Effector memory CD8-positive, alpha-beta T cell (primary cell): ENCODE measurements around the gene SMAP1.

Experiments
- ATAC-seq: fragments of 150-1000 bp; cut with Tn5 transposase; replicated peaks from 2 replicates; pipeline ENCODE4 v1.10.0; 2021; ENCODE audit warnings: mild to moderate bottlenecking, moderate library complexity
- DNase-seq, 3 experiments: peaks; one replicate each; pipeline ENCODE4 v3.0.0; 2021
- H3K27ac Mint-ChIP-seq, 2 donors: one replicate each; pipeline ENCODE4 v1.8.0; 2022; ENCODE audit warnings: mild to moderate bottlenecking in 2 of 2, mixed read lengths in 2 of 2, moderate library complexity in 2 of 2
- H3K27me3 Mint-ChIP-seq, 2 donors: one replicate each; pipeline ENCODE4 v1.8.0; 2022; ENCODE audit warnings: mixed read lengths in 2 of 2
- H3K36me3 Mint-ChIP-seq: one replicate; pipeline ENCODE4 v1.8.0; 2022; ENCODE audit warnings: mild to moderate bottlenecking, moderate library complexity, mixed read lengths; ENCODE audit not compliant: insufficient read depth
- H3K4me1 Mint-ChIP-seq, 2 donors: one replicate each; pipeline ENCODE4 v1.8.0; 2022; ENCODE audit warnings: low read depth in 2 of 2, mixed read lengths in 2 of 2
- H3K4me3 Mint-ChIP-seq, 2 donors: one replicate each; pipeline ENCODE4 v1.8.0; 2022; ENCODE audit warnings: mild to moderate bottlenecking in 2 of 2, mixed read lengths in 2 of 2, moderate library complexity in 2 of 2
- H3K9me3 Mint-ChIP-seq, 2 donors: one replicate each; pipeline ENCODE4 v1.8.0; 2022; ENCODE audit warnings: mixed read lengths in 2 of 2
- total RNA-seq, 9 experiments: gene quantifications; one replicate each; lab custom pipeline; 2026; lab: John Stamatoyannopoulos, UW

The SMAP1 gene
- total RNA-seq = 49.6 to 88.1 (median 52.5) reads per million in 9 experiments

- DNase-seq (peak; percentile 87 to 90 (median 88)), ATAC-seq (peak; percentile 90)
- H3K4me1 Mint-ChIP-seq = peaks cover 39 to 48% of the 10 kb centered on the region in 2 donors
- H3K27me3 Mint-ChIP-seq = no peaks in the 10 kb centered on the region
- H3K36me3 Mint-ChIP-seq = peaks cover 18% of the 10 kb centered on the region
- peak within 1 kb of the TSS; percentile 81 to 94 for H3K27ac Mint-ChIP-seq
- no peaks in the 10 kb centered on the region for H3K9me3 Mint-ChIP-seq
- peak within 1 kb of the TSS; percentile 81 to 93 for H3K4me3 Mint-ChIP-seq
Measured at GRCh38 chr6:70667711-70668498, at the start of gene SMAP1. TSS of gene SMAP1 (plus strand) at chr6:70667883. CDS start at chr6:70668024, 141 bp downstream.

DNA sequence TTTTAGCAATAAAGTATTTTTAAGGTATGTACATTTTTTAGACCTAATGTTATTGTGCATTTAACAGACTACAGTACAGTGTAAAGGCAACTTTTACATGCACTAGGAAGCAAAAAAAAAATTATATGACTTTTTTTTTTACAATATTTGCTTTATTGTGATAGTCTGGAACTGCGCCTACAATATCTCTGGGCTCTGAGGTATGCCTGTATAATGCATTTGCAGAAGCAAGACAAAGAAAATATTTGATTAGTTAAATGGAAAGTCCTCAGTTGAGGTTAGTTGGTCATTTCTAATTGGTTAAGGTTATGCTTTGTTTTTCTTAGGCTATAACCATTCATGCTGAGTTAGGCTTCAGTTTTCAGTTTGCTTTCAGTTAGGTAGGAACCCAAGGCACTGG lies 46.9 kb upstream of the SMAP1 start:
- Mint-ChIP-seq H3K27ac (no peak overlapping the region), H3K27me3 (peaks cover 0 to 14% of the 10 kb centered on the region in 2 donors), H3K4me3 (no peak overlapping the region), H3K4me1 (no peaks in the 10 kb centered on the region), H3K9me3 (no peaks in the 10 kb centered on the region), H3K36me3 (peaks cover 4% of the 10 kb centered on the region)
- no peak for DNase-seq
- ATAC-seq = no peak

GRCh38 chr6:70622461-70622860 lies 45.2 kb upstream of the SMAP1 start:
- Mint-ChIP-seq H3K4me3 (no peak overlapping the region), H3K4me1 (no peaks in the 10 kb centered on the region), H3K27me3 (peaks cover 0 to 8% of the 10 kb centered on the region in 2 donors), H3K9me3 (no peaks in the 10 kb centered on the region), H3K27ac (no peak overlapping the region), H3K36me3 (peaks cover 4% of the 10 kb centered on the region)
- ATAC-seq (no peak), DNase-seq (no peak)

DNA sequence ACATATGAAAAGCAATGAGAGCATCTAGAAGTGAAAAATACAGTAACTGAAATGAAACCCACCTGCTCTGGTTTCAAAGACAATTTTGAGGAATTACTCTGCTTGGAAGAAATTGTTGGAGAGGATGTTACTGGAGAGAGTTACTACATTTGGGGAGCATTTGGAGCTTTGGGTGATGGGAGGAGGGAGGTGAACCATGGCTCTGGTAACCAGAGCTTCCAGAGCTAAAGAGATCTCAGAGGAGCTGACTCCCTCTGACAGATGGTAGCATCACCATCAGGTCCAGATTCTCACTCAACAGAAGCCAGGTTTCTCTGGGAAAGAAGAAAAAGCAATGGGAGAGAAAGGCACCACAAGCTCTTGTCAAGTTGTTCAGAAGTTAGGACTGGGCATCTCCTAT lies 42.2 kb upstream of the SMAP1 start:
- H3K27ac Mint-ChIP-seq = no peak overlapping the region
- DNase-seq (no peak), ATAC-seq (no peak)
- no peaks in the 10 kb centered on the region for H3K9me3 Mint-ChIP-seq
- H3K36me3 Mint-ChIP-seq = peaks cover 4% of the 10 kb centered on the region
- H3K4me3 Mint-ChIP-seq = no peak overlapping the region
- H3K4me1 Mint-ChIP-seq = no peaks in the 10 kb centered on the region
- peaks cover 0 to 8% of the 10 kb centered on the region in 2 donors for H3K27me3 Mint-ChIP-seq

- H3K9me3 Mint-ChIP-seq = no peaks in the 10 kb centered on the region
- H3K27ac Mint-ChIP-seq = no peak overlapping the region
Measured at GRCh38 chr6:70627500-70628254, 40.0 kb upstream of the SMAP1 start.

DNA sequence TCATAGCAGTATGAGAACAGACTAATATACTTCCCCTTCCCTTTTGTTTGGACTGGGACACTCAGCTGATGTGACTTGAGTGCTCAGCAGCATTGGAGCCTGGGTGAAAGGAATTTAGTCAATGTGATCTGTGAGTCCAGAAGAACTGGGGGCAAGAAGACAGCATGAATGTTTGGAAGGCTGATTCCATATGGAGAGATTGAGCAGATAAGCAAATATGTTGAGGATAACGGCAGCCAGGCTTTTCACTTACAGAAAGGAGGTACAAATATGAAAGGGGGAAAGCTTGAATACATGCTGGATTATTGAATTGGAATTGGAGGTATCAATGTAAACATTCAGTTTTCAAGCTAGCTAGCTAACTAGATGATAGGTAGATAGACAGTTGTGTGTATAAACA lies 37.8 kb upstream of the SMAP1 start:
- no peak overlapping the region for H3K27ac Mint-ChIP-seq
- no peaks in the 10 kb centered on the region for H3K9me3 Mint-ChIP-seq
- no peaks in the 10 kb centered on the region for H3K4me1 Mint-ChIP-seq
- no peak overlapping the region for H3K4me3 Mint-ChIP-seq
- peaks cover 0 to 6% of the 10 kb centered on the region in 2 donors for H3K27me3 Mint-ChIP-seq
- no peak for ATAC-seq
- no peak for DNase-seq
- H3K36me3 Mint-ChIP-seq = peaks cover 1% of the 10 kb centered on the region

More at GRCh38 chr6:70627500-70628254, 40.0 kb upstream of the SMAP1 start:
- Mint-ChIP-seq H3K4me1 (no peaks in the 10 kb centered on the region), H3K27me3 (peaks cover 0 to 8% of the 10 kb centered on the region in 2 donors), H3K36me3 (peaks cover 4% of the 10 kb centered on the region), H3K4me3 (no peak overlapping the region)
- ATAC-seq (no peak), DNase-seq (no peak)

DNA sequence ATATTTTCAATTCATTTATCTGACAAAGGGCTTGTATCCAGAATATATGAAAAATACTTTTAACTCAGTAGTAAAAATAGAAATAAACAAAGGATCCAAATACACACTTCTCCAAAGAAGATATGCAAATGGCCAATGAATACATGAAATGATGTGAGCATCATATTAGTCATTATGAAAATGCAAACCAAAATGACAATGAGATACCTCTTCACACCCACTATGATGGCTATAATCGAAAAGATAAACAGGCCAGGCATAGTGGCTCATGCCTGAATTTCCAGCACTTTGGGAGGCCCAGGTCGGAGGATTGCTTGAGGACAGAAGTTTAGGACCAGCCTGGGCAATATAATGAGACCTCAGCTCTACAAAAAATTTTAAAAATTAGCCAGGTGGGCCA lies 33.8 kb upstream of the SMAP1 start:
- Mint-ChIP-seq H3K4me1 (no peaks in the 10 kb centered on the region), H3K4me3 (no peak overlapping the region), H3K9me3 (no peaks in the 10 kb centered on the region), H3K27me3 (no peaks in the 10 kb centered on the region), H3K27ac (no peak overlapping the region), H3K36me3 (no peaks in the 10 kb centered on the region)
- DNase-seq (no peak), ATAC-seq (no peak)

DNA sequence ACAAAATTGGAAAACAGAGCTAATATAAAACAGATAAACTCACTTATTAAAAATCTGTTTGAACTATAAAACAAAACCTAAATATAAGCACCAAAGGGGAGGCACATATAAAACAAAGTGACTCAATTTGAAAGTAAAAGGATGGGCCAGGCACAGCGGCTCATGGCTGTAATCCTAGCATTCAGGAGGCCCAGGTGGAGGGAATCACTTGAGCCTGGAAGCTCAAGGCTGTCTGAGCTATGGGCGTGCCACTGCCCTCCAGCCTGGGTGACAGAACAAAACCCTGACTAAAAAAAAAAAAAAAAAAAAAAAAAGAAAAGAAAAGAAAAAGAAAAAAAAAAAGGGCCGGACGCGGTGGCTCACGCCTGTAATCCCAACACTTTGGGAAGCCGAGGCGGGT lies 31.1 kb upstream of the SMAP1 start:
- no peak overlapping the region for H3K4me3 Mint-ChIP-seq
- H3K27me3 Mint-ChIP-seq = no peaks in the 10 kb centered on the region
- no peaks in the 10 kb centered on the region for H3K36me3 Mint-ChIP-seq
- no peaks in the 10 kb centered on the region for H3K9me3 Mint-ChIP-seq
- ATAC-seq (no peak), DNase-seq (no peak)
- no peak overlapping the region for H3K27ac Mint-ChIP-seq
- H3K4me1 Mint-ChIP-seq = no peaks in the 10 kb centered on the region

- Mint-ChIP-seq H3K4me3 (no peak overlapping the region), H3K9me3 (no peaks in the 10 kb centered on the region), H3K27me3 (no peaks in the 10 kb centered on the region), H3K36me3 (no peaks in the 10 kb centered on the region), H3K27ac (no peak overlapping the region), H3K4me1 (no peaks in the 10 kb centered on the region)
- no peak for DNase-seq
- no peak for ATAC-seq
Measured at GRCh38 chr6:70638468-70638867, 29.2 kb upstream of the SMAP1 start.

GRCh38 chr6:70651326-70651905 lies 16.3 kb upstream of the SMAP1 start:
- peak overlapping the region; percentile 21 to 30 for H3K27ac Mint-ChIP-seq
- H3K4me3 Mint-ChIP-seq = peak overlapping the region; percentile 10 to 23
- H3K4me1 Mint-ChIP-seq = peaks cover 11 to 19% of the 10 kb centered on the region in 2 donors
- peak; percentile 16 to 40 (median 39) for DNase-seq
- H3K9me3 Mint-ChIP-seq = no peaks in the 10 kb centered on the region
- ATAC-seq = peak; percentile 96
- H3K27me3 Mint-ChIP-seq = no peaks in the 10 kb centered on the region
- H3K36me3 Mint-ChIP-seq = no peaks in the 10 kb centered on the region

GRCh38 chr6:70652216-70652615 lies 15.5 kb upstream of the SMAP1 start:
- no peak overlapping the region for H3K4me3 Mint-ChIP-seq
- ATAC-seq = no peak
- no peak overlapping the region for H3K27ac Mint-ChIP-seq
- no peaks in the 10 kb centered on the region for H3K36me3 Mint-ChIP-seq
- no peaks in the 10 kb centered on the region for H3K9me3 Mint-ChIP-seq
- H3K27me3 Mint-ChIP-seq = no peaks in the 10 kb centered on the region
- no peak for DNase-seq
- peaks cover 11 to 19% of the 10 kb centered on the region in 2 donors for H3K4me1 Mint-ChIP-seq

GRCh38 chr6:70657706-70658105 lies 10.0 kb upstream of the SMAP1 start:
- Mint-ChIP-seq H3K9me3 (no peaks in the 10 kb centered on the region), H3K36me3 (no peaks in the 10 kb centered on the region), H3K4me3 (no peak overlapping the region), H3K4me1 (no peaks in the 10 kb centered on the region), H3K27ac (peak overlapping the region in 1 of 2 donors; percentile 22), H3K27me3 (peaks cover 0 to 12% of the 10 kb centered on the region in 2 donors)
- ATAC-seq = no peak
- DNase-seq = no peak

DNA sequence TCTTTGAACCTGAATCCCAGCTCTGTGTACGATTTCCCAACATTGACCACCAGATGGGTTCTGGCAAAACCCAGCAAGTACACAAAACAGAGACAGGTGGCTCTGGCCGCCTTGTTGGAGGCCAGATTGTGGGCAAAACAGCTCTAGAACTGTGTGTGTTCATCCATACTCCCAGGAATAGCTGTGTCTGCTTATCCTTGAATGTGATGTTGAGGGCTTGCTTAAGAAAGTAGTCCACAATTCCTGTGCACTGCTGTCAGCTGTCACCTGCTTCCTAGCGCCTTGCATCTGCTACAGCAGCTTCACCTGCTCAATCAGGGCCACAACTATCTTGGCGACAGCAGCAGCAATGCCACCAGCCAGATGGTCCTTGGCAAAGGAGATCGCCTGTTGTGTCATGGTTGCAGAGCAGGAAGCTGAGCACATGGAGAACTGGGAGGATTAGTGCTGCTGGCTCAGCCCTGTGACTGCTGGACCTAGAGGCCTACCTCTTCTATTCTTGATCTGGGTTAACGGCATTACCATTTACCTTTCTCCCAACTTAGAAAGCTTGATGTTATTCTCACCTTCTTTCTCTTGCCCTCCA lies 3.7 kb upstream of the SMAP1 start:
- no peak for ATAC-seq
- Mint-ChIP-seq H3K4me3 (no peak overlapping the region), H3K27me3 (peaks cover 0 to 12% of the 10 kb centered on the region in 2 donors), H3K4me1 (peaks cover 15 to 17% of the 10 kb centered on the region in 2 donors), H3K9me3 (no peaks in the 10 kb centered on the region), H3K27ac (no peak overlapping the region), H3K36me3 (peaks cover 16% of the 10 kb centered on the region)
- no peak for DNase-seq
